Small intestine (tissue), 7 donors: ENCODE data around the gene PDCD10. TPM values are rescaled to one million over a fixed set of nuclear protein-coding genes. Genes with fewer than 3 reads are reported as not detected.
A peak's percentile ranks its signal among the peaks of the same experiment; 100 is the strongest.

Experiments used
- DNase-seq, 2 donors: peaks; one replicate each; pipeline versions ENCODE4 v3.0.0 to v3.0.0-alpha.2; 2013
- FAIRE-seq: peaks from 2 replicates; lab custom pipeline; 2012; peaks lifted over from hg19 to GRCh38; lab: Jason Lieb, UNC
- H3K27ac ChIP-seq, 3 donors: one replicate each; pipeline ENCODE4 v1.5.1; 2013; ENCODE audit warnings: low read length in 2 of 3, mild to moderate bottlenecking in 2 of 3, control low read depth in 1 of 3, inconsistent platforms in 1 of 3, low read depth in 1 of 3, moderate library complexity in 1 of 3
- H3K27me3 ChIP-seq, 3 donors: one replicate each; pipeline ENCODE4 v1.6.1; 2013; ENCODE audit warnings: low read length in 3 of 3, inconsistent platforms in 1 of 3; ENCODE audit not compliant: control insufficient read depth in 3 of 3, insufficient read depth in 3 of 3
- H3K36me3 ChIP-seq, 3 donors: one replicate each; pipeline ENCODE4 v1.6.1; 2013; ENCODE audit warnings: low read length in 3 of 3, inconsistent platforms in 1 of 3, low read depth in 1 of 3, mild to moderate bottlenecking in 1 of 3, moderate library complexity in 1 of 3; ENCODE audit not compliant: control insufficient read depth in 3 of 3, insufficient read depth in 2 of 3
- H3K4me1 ChIP-seq, 3 donors: one replicate each; pipeline ENCODE4 v1.6.1; 2013; ENCODE audit warnings: low read length in 2 of 3, inconsistent platforms in 1 of 3, low read depth in 1 of 3, mild to moderate bottlenecking in 1 of 3, moderate library complexity in 1 of 3; ENCODE audit not compliant: control insufficient read depth in 3 of 3, insufficient read depth in 2 of 3
- H3K4me3 ChIP-seq, 3 donors: one replicate each; pipeline ENCODE4 v1.5.1; 2013; ENCODE audit warnings: low read length in 3 of 3, control low read depth in 1 of 3, inconsistent platforms in 1 of 3, low read depth in 1 of 3, mild to moderate bottlenecking in 1 of 3, moderate library complexity in 1 of 3
- H3K9me3 ChIP-seq, 2 donors: one replicate each; pipeline ENCODE4 v1.6.1; 2013; ENCODE audit warnings: low read depth in 1 of 2, low read length in 1 of 2; ENCODE audit not compliant: control insufficient read depth in 2 of 2, insufficient read depth in 1 of 2
- WGBS, 3 donors: extraction: QIAGEN DNeasy Blood & Tissue Kit; methylation state at CpG; one replicate each; pipeline ENCODE4 v1.1.7; 2013; 5-methylcytosine and 5-hydroxymethylcytosine counted together
- polyA plus RNA-seq, 4 donors: library from polyadenylated mRNA; stranded (reverse) in 3 of 4; unstranded in 1 of 4; fragments of 200-250 nt in 3 of 4; fragments of 120-200 nt in 1 of 4; gene quantifications; one replicate each; pipeline versions ENCODE4 v1.2.1 to v1.2.3, GENCODE V29; 2013
- donor health status: healthy with polysubstance abuse.
- donor health status: control.
- donor health status: control.
- donor health status: Bipolar disorder and iron deficiency.
- donor health status: healthy.

Gene PDCD10
- polyA plus RNA-seq, 4 donors: 49.5 to 96.2 (median 79.4) TPM

GRCh38 chr3:167716920-167717319 is 17.8 kb downstream of the PDCD10 start:
- DNase-seq: peak; percentile 92 to 93
- H3K27ac ChIP-seq: no peak overlapping the region

DNA sequence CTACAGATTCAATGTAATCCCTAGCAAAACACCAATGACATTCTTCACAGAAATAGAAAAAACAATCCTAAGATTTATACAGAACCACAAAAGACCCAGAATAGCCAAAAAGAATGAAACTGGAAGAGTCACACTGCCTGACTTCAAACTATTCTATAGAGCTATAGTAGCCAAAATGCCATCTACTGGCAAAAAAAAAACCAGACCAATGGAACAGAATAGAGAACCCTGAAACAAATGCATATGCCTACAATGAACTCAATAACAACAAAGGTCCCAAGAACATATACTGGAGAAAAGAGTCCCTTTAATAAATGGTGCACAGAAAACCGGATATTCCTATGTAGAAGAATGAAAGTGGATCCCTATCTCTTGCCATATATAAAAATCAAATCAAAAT is 19.8 kb downstream of the PDCD10 start:
- Histone ChIP-seq H3K9me3 (no peaks in the 10 kb centered on the region), H3K27me3 (no peaks in the 10 kb centered on the region), H3K4me1 (no peaks in the 10 kb centered on the region), H3K4me3 (no peak overlapping the region), H3K36me3 (peaks cover 0 to 12% (median 7%) of the 10 kb centered on the region in 3 donors), H3K27ac (no peak overlapping the region)
- FAIRE-seq: no peak
- 97 to 98% (median 97%) methylated on average over 1 of the region's 1 CpG for WGBS, 3 donors
- no peak for DNase-seq

More at GRCh38 chr3:167716920-167717319, 17.8 kb downstream of the PDCD10 start:
- no peak for FAIRE-seq
- WGBS, 3 donors: 27 to 68% (median 30%) methylated on average over 2 of the region's 2 CpGs
- Histone ChIP-seq H3K36me3 (peaks cover 0 to 7% (median 3%) of the 10 kb centered on the region in 3 donors), H3K4me1 (no peaks in the 10 kb centered on the region), H3K4me3 (no peak overlapping the region), H3K27me3 (no peaks in the 10 kb centered on the region), H3K9me3 (no peaks in the 10 kb centered on the region)

DNA sequence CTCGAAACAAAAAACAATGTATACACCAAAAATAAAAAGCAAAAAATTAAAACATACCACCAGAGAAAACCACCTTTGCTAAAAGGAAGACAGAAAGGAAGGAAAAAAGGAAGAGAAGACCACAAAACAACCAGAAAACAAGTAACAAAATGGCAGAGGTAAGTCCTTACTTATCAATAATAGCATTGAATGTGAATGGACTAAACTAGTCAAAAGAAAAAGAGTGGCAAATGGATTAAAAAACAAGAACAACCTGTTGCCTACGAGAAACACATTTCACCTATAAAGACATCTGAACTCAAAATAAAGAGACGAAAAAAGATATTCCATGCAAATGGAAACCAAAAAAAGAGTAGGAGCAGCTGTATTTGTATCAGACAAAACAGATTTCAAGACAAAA is 22.2 kb downstream of the PDCD10 start:
- Histone ChIP-seq H3K4me3 (no peak overlapping the region), H3K27ac (no peak overlapping the region), H3K27me3 (no peaks in the 10 kb centered on the region), H3K36me3 (peaks cover 3 to 19% (median 3%) of the 10 kb centered on the region in 3 donors), H3K9me3 (no peaks in the 10 kb centered on the region), H3K4me1 (no peaks in the 10 kb centered on the region)
- DNase-seq (no peak), FAIRE-seq (no peak)
- 94 to 96% (median 95%) methylated on average over 3 of the region's 3 CpGs for WGBS, 3 donors

- H3K36me3 ChIP-seq: peaks cover 3 to 19% (median 3%) of the 10 kb centered on the region in 3 donors
- FAIRE-seq: no peak
- 96 to 100% (median 97%) methylated on average over 1 of the region's 1 CpG for WGBS, 3 donors
- no peaks in the 10 kb centered on the region for H3K4me1 ChIP-seq
- no peak for DNase-seq
- no peak overlapping the region for H3K27ac ChIP-seq
- H3K4me3 ChIP-seq: no peak overlapping the region
- no peaks in the 10 kb centered on the region for H3K27me3 ChIP-seq
- no peaks in the 10 kb centered on the region for H3K9me3 ChIP-seq
Observed at GRCh38 chr3:167711439-167711838, 23.3 kb downstream of the PDCD10 start.

DNA sequence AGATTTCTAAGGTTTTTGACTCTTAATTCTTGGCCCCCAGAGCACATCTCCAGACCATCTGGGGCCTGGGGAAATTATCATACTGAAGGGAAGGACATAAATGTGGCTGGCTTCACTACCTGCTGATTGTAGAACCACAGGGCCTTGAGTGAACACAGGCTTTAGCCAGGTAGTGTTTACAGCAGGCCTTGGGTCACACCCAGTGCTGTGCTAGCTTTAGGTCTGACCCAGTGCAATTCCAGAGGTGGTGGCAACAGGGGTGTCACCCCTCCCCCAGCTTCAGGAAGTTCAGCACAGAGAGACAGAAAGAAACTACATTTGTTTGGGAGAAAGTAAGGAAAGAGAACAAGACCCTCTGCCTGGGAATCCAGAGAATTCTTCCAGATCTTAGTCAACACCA is 24.1 kb downstream of the PDCD10 start:
- DNase-seq: no peak
- Histone ChIP-seq H3K4me3 (no peak overlapping the region), H3K9me3 (no peaks in the 10 kb centered on the region), H3K4me1 (no peaks in the 10 kb centered on the region), H3K27ac (no peak overlapping the region), H3K27me3 (no peaks in the 10 kb centered on the region), H3K36me3 (peaks cover 0 to 19% (median 3%) of the 10 kb centered on the region in 3 donors)
- no peak for FAIRE-seq

- 78 to 96% (median 84%) methylated on average over 4 of the region's 4 CpGs for WGBS, 3 donors
- no peak for DNase-seq
- no peak overlapping the region for H3K4me3 ChIP-seq
- H3K4me1 ChIP-seq: no peaks in the 10 kb centered on the region
- no peak for FAIRE-seq
- H3K9me3 ChIP-seq: no peaks in the 10 kb centered on the region
- peaks cover 0 to 19% (median 3%) of the 10 kb centered on the region in 3 donors for H3K36me3 ChIP-seq
- no peaks in the 10 kb centered on the region for H3K27me3 ChIP-seq
- no peak overlapping the region for H3K27ac ChIP-seq
Observed at GRCh38 chr3:167709690-167710089, 25.0 kb downstream of the PDCD10 start.

DNA sequence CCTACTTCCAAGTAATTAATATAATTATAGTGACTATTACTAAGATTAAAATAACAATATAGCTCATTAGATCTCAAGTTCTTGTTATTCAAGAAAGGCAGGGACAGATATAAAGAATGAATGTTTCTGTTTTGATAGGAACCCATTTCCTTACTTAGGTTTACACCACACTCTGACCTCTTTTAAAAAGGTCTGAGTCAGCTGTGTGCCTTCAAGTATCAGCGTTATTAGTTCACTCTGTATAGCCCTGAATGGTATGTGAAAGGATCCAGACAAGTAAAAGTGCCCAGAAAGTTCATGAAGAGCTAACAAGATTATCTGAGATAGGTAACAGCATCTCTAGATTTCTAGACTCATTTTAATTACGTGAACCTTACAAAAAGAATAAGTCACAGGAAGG is 28.9 kb downstream of the PDCD10 start:
- H3K27ac ChIP-seq: no peak overlapping the region
- FAIRE-seq (no peak), DNase-seq (no peak)
- no peaks in the 10 kb centered on the region for H3K27me3 ChIP-seq
- H3K4me3 ChIP-seq: no peak overlapping the region
- H3K4me1 ChIP-seq: no peaks in the 10 kb centered on the region
- WGBS, 3 donors: 65 to 74% (median 70%) methylated on average over 2 of the region's 2 CpGs
- no peaks in the 10 kb centered on the region for H3K9me3 ChIP-seq
- peaks cover 4 to 22% (median 7%) of the 10 kb centered on the region in 3 donors for H3K36me3 ChIP-seq

- no peaks in the 10 kb centered on the region for H3K9me3 ChIP-seq
- 98% methylated on average over 2 of the region's 2 CpGs for WGBS, 3 donors
- no peak for FAIRE-seq
Observed at GRCh38 chr3:167700926-167701325, 33.8 kb downstream of the PDCD10 start.

DNA sequence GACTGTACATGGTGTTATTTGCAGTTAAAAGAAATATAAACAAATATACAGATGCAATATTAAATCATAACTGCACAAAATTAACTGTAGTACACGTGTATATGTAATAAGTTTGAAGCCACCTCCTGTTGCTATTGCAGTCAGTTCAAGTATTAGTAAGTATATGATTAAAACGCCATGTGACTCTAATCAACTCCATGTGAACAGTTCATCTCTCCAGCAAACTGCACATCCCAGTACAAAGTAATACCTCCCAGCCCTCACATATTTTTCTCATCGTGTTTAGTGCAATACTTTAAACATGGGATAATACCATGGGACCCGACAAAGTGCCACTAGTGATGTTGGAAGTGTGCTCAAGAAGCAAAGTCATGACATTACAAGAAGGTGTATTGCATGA is 34.6 kb downstream of the PDCD10 start:
- no peak for FAIRE-seq

More at GRCh38 chr3:167700926-167701325, 33.8 kb downstream of the PDCD10 start:
- Histone ChIP-seq H3K27ac (no peak overlapping the region), H3K27me3 (no peaks in the 10 kb centered on the region), H3K4me1 (no peaks in the 10 kb centered on the region), H3K4me3 (no peak overlapping the region), H3K36me3 (peaks cover 4 to 6% (median 6%) of the 10 kb centered on the region in 3 donors)
- DNase-seq: no peak

More for the DNA sequence above, 34.6 kb downstream of the PDCD10 start:
- no peak for DNase-seq
- H3K4me1 ChIP-seq: no peaks in the 10 kb centered on the region
- H3K36me3 ChIP-seq: peaks cover 4 to 6% (median 6%) of the 10 kb centered on the region in 3 donors
- no peaks in the 10 kb centered on the region for H3K9me3 ChIP-seq
- no peaks in the 10 kb centered on the region for H3K27me3 ChIP-seq
- H3K27ac ChIP-seq: no peak overlapping the region
- WGBS, 3 donors: 93 to 95% (median 94%) methylated on average over 4 of the region's 4 CpGs
- H3K4me3 ChIP-seq: no peak overlapping the region
